GM19099 (cell line): Measurements from ENCODE around the gene EDRF1.

Experiments used
- POLR2A ChIP-seq: IDR thresholded peaks from 3 replicates; pipeline ENCODE4 v1.6.1; 2011; ENCODE audit warnings: low read depth; ENCODE audit not compliant: insufficient read length; ENCODE audit errors: extremely low read depth

The EDRF1 gene

GRCh38 chr10:125774581-125775191, 55.2 kb downstream of the EDRF1 start:
- TF ChIP-seq POLR2A = no peak

GRCh38 chr10:125775491-125776106, 56.1 kb downstream of the EDRF1 start, which contains the start of gene MMP21:
TSS of gene MMP21 (minus strand) at chr10:125775821. CDS start at chr10:125775821, 0 bp downstream.
- TF ChIP-seq POLR2A = no peak

GRCh38 chr10:125777806-125778205, 58.3 kb downstream of the EDRF1 start:
- no peak for TF ChIP-seq POLR2A

GRCh38 chr10:125778556-125778955, 59.0 kb downstream of the EDRF1 start:
- TF ChIP-seq POLR2A = no peak

- TF ChIP-seq POLR2A = no peak
These were observed 60.2 kb downstream of the EDRF1 start for GRCh38 chr10:125779403-125780327.

GRCh38 chr10:125781374-125781773, 61.9 kb downstream of the EDRF1 start:
- no peak for TF ChIP-seq POLR2A

GRCh38 chr10:125782054-125782453, 62.5 kb downstream of the EDRF1 start:
- TF ChIP-seq POLR2A = no peak

GRCh38 chr10:125782616-125783015, 63.1 kb downstream of the EDRF1 start:
- no peak for TF ChIP-seq POLR2A

GRCh38 chr10:125783408-125783807, 63.9 kb downstream of the EDRF1 start:
- TF ChIP-seq POLR2A = no peak

- no peak for TF ChIP-seq POLR2A
These were observed 64.4 kb downstream of the EDRF1 start for GRCh38 chr10:125783957-125784356.

GRCh38 chr10:125785791-125786190, 66.3 kb downstream of the EDRF1 start:
- no peak for TF ChIP-seq POLR2A

GRCh38 chr10:125788156-125789034, 68.9 kb downstream of the EDRF1 start:
- TF ChIP-seq POLR2A = no peak

GRCh38 chr10:125792342-125793300, 73.1 kb downstream of the EDRF1 start:
- TF ChIP-seq POLR2A = no peak

- TF ChIP-seq POLR2A = no peak
These were observed 75.6 kb downstream of the EDRF1 start for GRCh38 chr10:125795128-125795527.

- no peak for TF ChIP-seq POLR2A
These were observed 76.2 kb downstream of the EDRF1 start for GRCh38 chr10:125795637-125796190.
